Renal cortex interstitium (tissue), 11 donors: Measurements from ENCODE around the gene DAD1. TPM values are rescaled to one million over a fixed set of nuclear protein-coding genes. Genes with fewer than 3 reads are reported as not detected.
"Not testable (repeated sequence)": the region's sequence is repeated elsewhere in the genome, so short reads cannot be mapped to it uniquely, and the experiment has no call there.

Experiments used
- DNase-seq, 11 donors: peaks; one replicate each; pipeline ENCODE4 v3.0.0-alpha.2; 2013; ENCODE audit warnings: low read depth in 9 of 11, low spot score in 4 of 11; ENCODE audit errors: extremely low read depth in 1 of 11
- polyA plus RNA-seq, 3 donors: library from polyadenylated mRNA; unstranded; fragments of 120-200 nt; gene quantifications; one replicate each; pipeline ENCODE4 v1.2.1, GENCODE V29; 2013; ENCODE audit not compliant: insufficient read length in 3 of 3

Gene DAD1
- polyA plus RNA-seq, 3 donors = 238 to 282 (median 257) TPM

DNA sequence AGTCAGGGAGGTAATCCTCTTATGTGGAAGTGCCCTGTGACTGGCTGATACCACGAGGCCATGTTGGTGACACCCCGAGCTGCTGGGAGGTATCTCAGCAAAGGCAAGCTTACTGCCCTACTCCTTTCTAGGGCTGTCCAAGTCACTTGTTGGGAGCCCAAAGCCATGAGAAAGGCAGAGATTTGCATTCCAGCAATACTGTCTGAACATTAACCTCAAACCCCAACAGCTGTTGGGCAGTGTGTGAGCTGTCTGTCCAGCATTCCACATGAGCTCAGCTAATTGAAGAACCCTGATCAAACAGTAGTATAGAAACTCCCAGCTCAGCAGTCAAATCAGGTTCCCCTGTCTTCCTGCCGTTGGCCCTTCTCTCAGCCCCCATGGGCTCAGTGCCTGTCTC is 18.3 kb upstream of the DAD1 start:
- DNase-seq = no peak

DNA sequence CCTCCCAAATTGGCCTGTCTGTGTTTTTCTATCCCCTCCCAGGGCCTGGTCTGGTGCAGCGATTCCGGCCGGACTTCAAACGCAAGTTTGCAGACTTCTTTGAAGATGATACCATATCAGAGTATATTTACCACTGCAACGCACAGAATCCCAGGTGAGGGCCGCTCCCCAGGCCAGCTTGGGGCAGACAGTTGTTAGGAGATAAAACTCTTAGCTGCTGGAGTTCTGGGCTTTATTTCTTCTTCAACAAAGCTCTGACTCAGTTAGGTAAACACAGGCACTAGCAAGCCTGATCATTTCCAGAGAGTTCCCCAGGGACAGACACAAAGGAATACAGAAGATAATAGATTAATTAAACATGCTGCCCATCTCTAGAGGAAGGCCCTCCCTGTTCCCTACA is 17.4 kb upstream of the DAD1 start:
- DNase-seq = no peak

- DNase-seq = no peak
These were observed 13.8 kb upstream of the DAD1 start for GRCh38 chr14:22602862-22603261.

GRCh38 chr14:22601996-22602395 is 13.0 kb upstream of the DAD1 start:
- no peak for DNase-seq

GRCh38 chr14:22601456-22601855 is 12.4 kb upstream of the DAD1 start:
- DNase-seq = no peak

DNA sequence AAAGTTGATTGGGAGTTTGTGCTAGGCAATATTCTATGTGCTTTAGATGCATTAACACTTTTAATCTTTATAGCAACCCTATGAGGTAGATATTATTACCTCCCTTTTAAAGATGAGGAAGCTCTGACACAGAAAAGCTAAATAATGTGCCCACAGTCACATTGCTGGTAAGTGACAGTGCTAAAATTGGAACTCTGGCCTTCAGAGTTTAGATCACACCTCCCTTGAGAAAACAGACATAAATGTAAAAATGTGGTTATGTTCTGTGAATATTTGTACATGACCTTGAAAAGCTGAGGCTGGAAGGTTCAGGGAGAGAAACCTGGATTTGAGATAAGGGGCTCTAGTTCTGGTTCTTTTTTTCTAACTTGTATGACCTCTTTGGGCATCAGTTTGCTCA is 11.0 kb upstream of the DAD1 start:
- DNase-seq = no peak

DNA sequence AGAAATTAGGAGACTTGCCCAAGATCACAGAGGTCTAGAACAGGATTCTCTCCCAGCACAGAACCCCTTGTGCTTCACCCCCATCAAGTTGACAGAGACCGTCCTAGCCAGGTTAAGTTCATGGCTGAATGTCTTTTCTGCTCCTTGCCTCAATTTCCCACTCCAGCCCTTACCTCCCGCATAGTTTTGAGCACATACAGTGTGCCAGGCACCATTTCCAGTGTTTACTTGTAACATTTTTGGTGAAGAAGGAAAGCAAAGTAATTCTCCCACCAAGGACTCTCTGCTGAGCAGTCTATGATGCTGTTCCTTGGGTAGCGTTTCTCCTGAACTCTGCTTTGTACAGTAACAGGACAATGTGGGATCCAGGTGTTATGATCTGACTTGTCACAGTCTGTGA is 10.3 kb upstream of the DAD1 start:
- DNase-seq = no peak

- peak in 9 of 11 donors; percentile 19 to 63 (median 40) for DNase-seq
These were observed 9.8 kb upstream of the DAD1 start for GRCh38 chr14:22598896-22599244.

DNA sequence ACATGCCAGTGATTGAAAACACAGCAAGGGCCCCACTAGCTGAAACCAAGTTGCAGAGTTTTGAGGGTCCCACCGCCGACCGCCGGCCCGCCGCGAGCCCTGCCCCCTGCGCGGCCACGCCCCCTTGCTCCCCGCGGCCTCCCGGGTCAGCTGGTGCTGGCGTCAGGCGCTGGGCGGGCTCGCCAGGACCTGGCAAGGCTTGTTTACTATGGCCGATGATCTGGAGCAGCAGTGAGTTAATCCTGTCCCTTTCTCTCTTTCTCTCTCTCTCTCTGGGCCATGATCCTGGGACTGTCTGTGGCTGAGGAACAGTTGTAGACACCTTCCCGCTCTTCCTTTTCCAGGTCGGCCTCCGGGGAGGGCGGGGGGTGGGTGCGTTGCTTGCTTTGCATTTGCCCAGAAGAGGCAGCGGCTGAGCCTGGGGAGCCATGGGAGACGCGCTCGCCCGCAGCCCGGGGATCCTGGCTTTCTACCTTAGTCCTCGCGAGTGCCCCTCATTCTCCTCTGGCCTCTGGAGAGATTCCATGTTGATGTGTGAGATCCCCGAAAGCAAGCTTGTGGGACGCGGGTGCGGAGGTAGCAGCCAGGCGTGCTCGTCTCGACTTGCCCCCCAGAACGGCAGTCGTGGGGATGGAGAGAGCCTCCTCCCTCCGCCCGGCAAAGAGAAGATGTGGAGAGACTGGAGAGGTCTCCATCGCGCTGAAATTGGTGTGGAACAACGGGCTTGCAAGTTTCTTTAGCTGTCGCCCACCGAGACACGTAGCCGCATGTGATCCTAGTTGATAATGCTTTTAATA is 9.3 kb upstream of the DAD1 start, which contains the start of gene ABHD4:
ABHD4 (plus strand) TSS at position 202 of the 797 bp plus-strand sequence; CDS start at position 209, 7 bp downstream.
- DNase-seq = peak in 10 of 11 donors; percentile 62 to 78 (median 70)

GRCh38 chr14:22597771-22598098 is 8.7 kb upstream of the DAD1 start:
- peak in 1 of 11 donors; percentile 9 for DNase-seq

GRCh38 chr14:22597265-22597664 is 8.2 kb upstream of the DAD1 start:
- no peak for DNase-seq

DNA sequence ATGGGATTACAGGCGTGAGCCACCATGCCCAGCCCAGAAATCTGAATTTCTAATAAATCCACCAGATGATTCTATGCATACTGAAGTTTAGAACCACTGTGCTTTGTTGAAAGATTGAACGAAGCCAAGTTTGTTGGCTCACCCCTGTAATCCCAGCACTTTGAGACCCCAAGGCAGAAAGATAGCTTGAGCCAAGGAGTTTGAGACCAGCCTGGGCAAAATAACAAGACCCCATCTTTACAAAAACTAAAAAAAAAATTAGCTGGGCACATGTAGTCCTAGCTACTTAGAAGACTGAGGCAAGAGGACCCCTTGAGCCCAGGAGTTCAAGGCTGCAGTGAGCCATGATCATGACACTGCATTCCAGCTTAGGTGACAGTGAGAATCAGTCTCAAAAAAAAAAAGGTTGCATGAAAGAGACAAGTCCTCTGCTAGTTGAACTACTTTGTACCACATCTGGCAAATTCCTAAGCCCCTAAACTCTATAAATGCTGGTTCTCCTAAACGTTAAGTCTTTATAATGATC is 7.4 kb upstream of the DAD1 start:
- DNase-seq = no peak

DNA sequence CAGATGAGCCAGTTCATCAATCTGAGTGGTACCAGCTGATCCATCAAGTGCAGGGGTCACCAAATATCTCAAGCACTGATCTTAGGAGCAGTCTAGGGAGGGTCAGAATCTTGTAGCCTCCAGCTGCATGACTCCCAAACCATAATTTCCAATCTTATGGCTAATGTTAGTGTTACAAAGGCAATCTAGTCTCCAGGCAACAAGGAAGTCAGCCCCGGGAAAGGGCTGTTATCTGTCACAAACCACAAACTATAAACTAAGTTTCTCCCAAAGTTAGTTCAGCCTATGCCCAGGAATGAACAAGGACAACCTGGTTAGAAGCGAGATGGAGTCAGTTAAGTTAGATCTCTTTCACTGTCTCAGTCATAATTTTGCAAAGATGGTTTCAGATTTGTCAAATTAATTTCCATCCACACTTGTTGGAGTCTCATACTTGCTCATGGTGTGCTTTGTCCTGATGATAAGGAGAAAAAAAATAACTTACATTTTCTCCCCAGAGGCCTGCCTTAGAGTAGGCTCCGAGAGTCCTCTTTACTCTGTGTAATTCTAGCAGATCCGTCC is 5.2 kb upstream of the DAD1 start:
- no peak for DNase-seq

DNA sequence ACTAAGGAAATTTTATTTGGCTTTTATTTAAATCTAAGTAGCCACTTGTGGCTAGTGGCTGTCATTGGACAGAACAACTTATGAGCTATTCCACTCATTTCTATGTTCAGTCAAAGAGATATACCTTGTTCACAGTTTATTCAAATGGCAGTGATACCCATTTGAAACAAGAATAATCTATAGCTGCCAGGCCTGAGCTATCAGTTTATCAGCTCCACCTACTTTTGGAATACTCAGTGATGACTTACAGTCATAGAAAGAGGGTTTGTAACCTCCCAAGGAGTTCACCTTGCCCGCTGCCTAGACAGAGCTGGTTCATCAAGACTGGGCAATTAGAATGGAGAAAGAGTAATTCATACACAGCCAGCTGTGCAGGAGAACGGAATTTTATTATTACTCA is 4.6 kb upstream of the DAD1 start:
- DNase-seq = no peak

GRCh38 chr14:22593189-22593588 is 4.2 kb upstream of the DAD1 start:
- DNase-seq = no peak

- no peak for DNase-seq
These were observed 413 bp downstream of the DAD1 start for GRCh38 chr14:22588526-22589095.

DNA sequence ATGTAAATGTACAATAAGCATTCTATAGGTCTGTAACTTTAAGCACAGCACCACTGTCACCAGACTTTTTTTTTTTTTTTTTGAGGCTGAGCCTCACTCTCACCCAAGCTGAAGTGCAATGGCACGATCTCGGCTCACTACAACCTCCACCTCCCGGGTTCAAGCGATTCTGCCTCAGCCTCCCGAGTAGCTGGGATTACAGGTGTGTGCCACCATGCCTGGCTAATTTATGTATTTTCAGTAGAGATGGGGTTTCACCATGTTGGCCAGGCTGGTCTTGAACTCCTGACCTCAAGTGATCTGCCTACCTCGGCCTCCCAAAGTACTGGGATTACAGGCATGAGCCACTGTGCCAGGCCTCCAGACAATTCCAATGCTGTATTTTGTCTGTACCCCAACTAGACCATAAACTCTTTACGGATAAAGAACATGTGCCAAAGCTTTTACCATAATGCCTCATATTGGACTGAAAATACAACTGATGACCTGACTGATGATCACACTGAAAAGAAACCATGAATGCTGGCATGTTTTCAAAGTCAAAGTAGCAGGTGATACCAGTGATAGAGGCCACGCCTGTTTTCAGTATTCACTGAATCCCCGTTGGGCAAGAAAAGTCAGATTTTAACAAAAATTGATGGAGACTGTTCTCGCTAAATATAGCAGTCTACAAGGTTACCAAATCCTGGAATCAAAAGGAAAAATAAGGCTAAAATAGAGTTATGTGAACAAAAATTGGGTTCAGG is 1.2 kb downstream of the DAD1 start:
- not testable (repeated sequence) for DNase-seq

- no peak for DNase-seq
These were observed 1.8 kb downstream of the DAD1 start for GRCh38 chr14:22587247-22587646.

GRCh38 chr14:22583994-22584393 is 5.0 kb downstream of the DAD1 start:
- DNase-seq = no peak

GRCh38 chr14:22580625-22581024 is 8.4 kb downstream of the DAD1 start:
- no peak for DNase-seq
